HG02571 (cell line): ENCODE measurements around the gene LRRFIP1.

ENCODE experiments used
- ATAC-seq: cut with Tn5 transposase; IDR thresholded peaks from one replicate; pipeline ENCODE4 v1.9.1; 2021; ENCODE audit warnings: mild to moderate bottlenecking, moderate library complexity; ENCODE audit not compliant: unreplicated experiment

LRRFIP1 gene

DNA sequence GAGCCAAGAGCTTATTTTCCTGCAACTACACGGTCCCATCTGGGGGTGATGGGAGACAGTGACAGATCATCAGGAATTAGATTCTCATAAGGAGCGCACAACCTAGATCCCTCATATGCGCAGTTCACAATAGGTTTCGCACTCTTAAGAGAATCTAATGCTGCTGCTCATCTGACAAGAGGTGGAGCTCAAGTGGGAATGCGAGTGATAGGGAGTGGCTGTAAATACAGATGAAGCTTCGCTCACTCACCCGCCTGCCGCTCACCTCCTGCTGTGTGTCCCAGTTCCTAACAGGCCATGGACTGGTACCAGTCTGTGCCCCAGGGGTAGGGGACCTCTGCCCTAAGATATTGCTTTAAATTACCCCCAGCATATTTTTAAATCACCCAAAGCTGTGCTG lies 10.8 kb downstream of the LRRFIP1 start:
- no peak for ATAC-seq

GRCh38 chr2:237639052-237639835 lies 11.9 kb downstream of the LRRFIP1 start:
- ATAC-seq = no peak

GRCh38 chr2:237639836-237640220 lies 12.4 kb downstream of the LRRFIP1 start:
- ATAC-seq = no peak

GRCh38 chr2:237640493-237640998 lies 13.2 kb downstream of the LRRFIP1 start:
- no peak for ATAC-seq

- no peak for ATAC-seq
These were observed 14.8 kb downstream of the LRRFIP1 start for GRCh38 chr2:237642038-237642734.

DNA sequence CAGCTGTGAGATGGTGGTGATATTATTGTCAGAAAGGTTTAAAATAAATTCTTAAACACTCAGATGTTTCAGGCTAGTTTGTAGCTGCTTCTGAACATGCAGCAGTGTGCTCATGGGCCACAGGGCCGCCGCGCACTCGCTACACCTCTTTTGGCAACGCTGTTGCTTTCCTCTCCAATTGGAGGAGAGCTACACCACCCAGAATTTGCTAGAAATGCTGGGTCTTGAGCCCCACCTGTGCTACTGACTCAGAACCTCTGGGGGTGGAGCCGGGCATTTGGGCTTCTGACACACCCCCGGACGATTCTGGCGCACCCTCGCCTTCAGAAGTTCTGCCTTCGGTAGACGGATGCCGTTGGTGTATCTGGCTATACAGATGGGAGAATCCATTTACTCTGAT lies 15.7 kb downstream of the LRRFIP1 start:
- no peak for ATAC-seq

- no peak for ATAC-seq
These were observed 16.4 kb downstream of the LRRFIP1 start for GRCh38 chr2:237643582-237644380.

DNA sequence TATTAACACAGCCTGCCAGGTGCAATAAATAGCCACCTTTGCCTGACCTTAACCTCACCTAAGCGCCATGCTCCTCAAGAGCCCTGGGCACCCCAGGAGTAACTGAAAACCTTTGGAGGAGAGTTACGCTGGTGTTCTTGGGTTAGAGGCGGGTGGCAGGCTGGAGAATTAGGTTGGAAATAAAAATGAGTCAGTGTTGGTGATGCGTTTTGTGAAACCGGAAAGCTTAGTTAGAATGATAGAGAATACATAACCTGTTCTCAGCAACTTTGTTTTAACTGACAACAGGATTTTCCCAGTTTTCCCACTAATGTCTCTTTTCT lies 17.0 kb downstream of the LRRFIP1 start:
- no peak for ATAC-seq

DNA sequence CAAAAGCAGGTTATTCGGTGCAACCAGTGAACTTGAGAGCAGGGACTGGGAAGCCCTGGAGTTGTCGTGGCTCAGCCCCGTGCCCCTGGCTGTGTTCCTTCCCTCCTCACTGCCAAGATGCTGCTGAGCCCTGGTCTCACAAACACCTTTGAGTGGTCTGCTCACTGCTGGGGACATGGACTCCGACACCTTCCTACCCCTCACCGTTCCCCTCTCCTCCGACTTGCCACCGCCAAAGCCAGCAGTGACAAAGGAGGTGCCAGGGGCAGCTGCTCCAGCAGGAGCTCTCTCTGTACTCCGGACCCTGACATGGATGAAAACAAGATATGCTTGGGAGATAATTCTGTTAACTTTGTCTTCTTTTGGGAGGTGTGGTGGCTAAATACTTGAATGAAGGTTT lies 17.9 kb downstream of the LRRFIP1 start:
- ATAC-seq = no peak

DNA sequence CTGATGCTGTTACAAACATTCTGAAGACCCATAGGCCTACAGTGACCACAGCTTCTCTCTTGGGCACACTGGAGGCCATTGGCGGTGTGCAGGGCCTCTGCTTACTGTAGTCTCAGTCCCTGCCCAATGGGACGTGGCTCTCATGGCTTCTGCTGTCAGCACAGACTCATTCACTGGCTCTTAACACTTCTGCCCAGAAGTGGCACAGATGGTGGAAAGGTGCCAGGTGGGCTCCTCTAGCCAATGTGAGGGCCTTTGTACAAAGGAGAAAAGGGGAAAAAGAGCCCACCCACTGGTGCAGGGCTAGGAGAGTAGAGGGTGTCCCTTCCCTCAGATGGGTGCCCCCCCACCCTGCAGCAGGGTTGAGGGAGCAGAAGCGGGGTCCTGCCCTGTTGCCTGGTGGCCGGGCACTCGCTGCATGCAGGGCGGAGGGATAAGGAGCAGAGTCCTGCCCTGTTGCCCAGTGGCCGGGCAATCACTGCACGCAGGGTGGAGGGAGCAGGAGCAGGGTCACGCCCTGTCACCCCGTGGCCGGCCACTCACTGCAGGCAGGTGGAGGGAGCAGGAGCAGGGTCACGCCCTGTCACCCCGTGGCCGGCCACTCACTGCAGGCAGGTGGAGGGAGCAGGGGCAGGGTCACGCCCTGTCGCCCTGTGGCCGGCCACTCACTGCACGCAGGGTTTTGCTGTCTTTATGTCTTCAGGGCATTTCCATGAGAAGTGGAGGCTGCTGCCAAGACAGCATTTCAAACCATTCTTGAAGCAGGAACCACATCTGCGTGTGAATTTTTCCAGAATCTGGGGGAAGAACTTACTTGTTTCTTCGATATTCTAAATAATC lies 20.0 kb downstream of the LRRFIP1 start:
- no peak for ATAC-seq

- ATAC-seq = no peak
These were observed 20.6 kb downstream of the LRRFIP1 start for GRCh38 chr2:237648016-237648381.

- no peak for ATAC-seq
These were observed 22.4 kb downstream of the LRRFIP1 start for GRCh38 chr2:237649541-237650454.

- ATAC-seq = no peak
These were observed 23.1 kb downstream of the LRRFIP1 start for GRCh38 chr2:237650455-237650850.

DNA sequence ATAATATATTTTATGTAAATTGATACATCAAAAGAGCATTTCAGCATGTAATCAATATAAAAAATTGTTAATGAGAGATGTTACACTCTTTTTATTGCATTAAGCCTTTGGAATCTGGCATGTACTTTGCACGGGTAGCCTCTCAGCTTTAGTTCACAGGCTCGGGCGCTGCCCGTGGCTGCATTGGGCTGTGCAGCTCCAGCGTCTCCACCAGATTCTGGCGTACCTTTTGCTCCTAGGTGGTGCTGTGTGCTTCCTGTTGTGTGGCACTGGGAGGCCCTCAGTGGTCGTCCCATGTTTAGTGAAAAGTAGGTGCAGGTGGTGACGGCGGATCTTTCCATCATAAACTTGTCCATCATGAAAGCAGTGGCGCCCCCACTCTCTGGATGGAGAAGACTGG lies 24.4 kb downstream of the LRRFIP1 start:
- ATAC-seq = no peak

DNA sequence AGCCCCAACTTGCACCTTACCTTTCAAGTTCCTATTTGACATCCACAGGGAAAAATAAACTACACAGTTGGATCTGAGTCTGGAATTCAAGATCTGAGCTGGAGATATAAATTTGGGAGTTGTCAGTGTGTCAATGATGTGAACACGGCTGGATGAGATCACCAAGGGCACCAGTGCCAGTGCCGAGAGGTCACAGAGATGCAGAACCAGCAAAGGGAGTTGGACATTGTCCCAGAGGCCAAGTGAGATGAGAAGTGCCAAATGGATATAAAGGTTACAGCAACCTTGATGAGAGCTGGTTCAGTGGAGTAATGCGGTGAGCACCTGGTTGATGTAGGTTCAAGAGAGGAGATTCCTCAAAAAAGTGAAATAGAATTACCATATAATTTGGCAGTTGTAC lies 24.8 kb downstream of the LRRFIP1 start:
- no peak for ATAC-seq

DNA sequence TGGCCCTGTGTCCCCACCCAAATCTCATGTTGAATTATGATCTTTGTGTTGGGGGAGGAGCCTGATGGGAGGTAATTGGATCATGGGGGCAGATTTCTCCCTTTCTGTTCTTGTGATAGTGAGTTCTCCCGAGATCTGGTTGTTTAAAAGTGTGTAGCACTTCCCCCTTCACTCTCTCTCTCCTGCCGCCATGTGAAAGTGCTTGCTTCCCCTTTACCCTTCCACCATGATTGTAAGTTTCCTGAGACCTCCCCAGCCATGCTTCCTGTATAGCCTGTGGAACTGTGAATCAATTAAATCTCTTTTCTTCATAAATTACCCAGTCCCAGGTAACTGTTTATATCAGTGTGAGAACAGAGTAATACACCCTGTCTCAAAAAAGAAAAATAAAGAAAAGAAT lies 25.5 kb downstream of the LRRFIP1 start:
- ATAC-seq = no peak

GRCh38 chr2:237653776-237654558 lies 26.6 kb downstream of the LRRFIP1 start:
- ATAC-seq = no peak

DNA sequence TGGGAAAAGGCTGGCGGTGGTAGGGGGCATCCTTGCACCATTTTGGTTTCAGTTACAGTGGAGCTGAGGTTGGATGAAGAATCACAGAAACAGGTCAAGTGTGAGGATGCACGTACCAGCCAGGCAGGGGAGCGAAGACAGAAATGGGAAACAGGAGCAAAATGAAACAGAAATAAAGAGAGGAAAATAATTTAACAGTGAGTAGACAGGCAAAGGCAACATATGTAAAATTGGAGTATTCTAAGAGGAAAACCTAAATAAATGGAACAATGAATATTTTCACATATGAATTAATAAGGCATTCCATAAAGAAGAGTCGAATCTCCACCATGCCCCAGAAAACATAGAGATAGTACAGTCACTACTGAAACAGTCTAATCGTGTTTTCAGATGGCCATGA lies 29.7 kb downstream of the LRRFIP1 start:
- ATAC-seq = no peak

GRCh38 chr2:237660381-237660900 lies 33.1 kb downstream of the LRRFIP1 start:
- ATAC-seq = no peak
